Caco-2 (cell line): ENCODE data around the gene SGMS2. TPM values are rescaled to one million over a fixed set of nuclear protein-coding genes. Genes with fewer than 3 reads are reported as not detected.

Experiments
- BruUV-seq: library from RNA; stranded (reverse); fragments of 400-500 nt; replicated peaks from 2 replicates; lab custom pipeline; 2021; lab: Mats Ljungman, UMichigan
- CTCF ChIA-PET: fragments of 300-600 bp; sonication (Branson Sonifier 250); formaldehyde crosslinking; loops from one replicate; lab custom pipeline; 2022; ENCODE audit warnings: antibody characterized with exemption; lab: Charles Lee
- POLR2A ChIA-PET: fragments of 300-600 bp; sonication (Branson Sonifier 250); formaldehyde crosslinking; loops from one replicate; lab custom pipeline; 2022; ENCODE audit warnings: antibody characterized with exemption; lab: Charles Lee
- DNase-seq, 2 experiments: peaks; one replicate each; pipeline versions ENCODE4 v3.0.0 to v3.0.0-alpha.2; 2020 to 2022
- H3K27me3 ChIP-seq: replicated peaks from 2 replicates; pipeline ENCODE4 v1.6.0; 2011; ENCODE audit warnings: low read length; ENCODE audit not compliant: control insufficient read depth, insufficient read depth
- H3K36me3 ChIP-seq: 2 replicates; pipeline ENCODE4 v1.5.1; 2011; ENCODE audit warnings: low read length; ENCODE audit not compliant: control insufficient read depth, insufficient read depth
- H3K4me1 ChIP-seq: fragments of 250-450 bp; sonication (Bioruptor Pico); 2 replicates; pipeline ENCODE4 v1.5.1; 2020; ENCODE audit warnings: mild to moderate bottlenecking
- H3K4me3 ChIP-seq: 2 replicates; pipeline ENCODE4 v1.5.1; 2011; ENCODE audit warnings: low read depth, mild to moderate bottlenecking, control low read depth, low read length
- H3K9me3 ChIP-seq: fragments of 250-450 bp; sonication (Bioruptor Pico); 2 replicates; pipeline ENCODE4 v1.5.1; 2020; ENCODE audit warnings: mild to moderate bottlenecking, moderate library complexity
- H3K27ac Mint-ChIP-seq: one replicate; pipeline ENCODE4 v1.8.0; 2022; ENCODE audit warnings: mixed read lengths; ENCODE audit not compliant: unreplicated experiment
- H3K27me3 Mint-ChIP-seq: one replicate; pipeline ENCODE4 v1.8.0; 2022; ENCODE audit warnings: mixed read lengths; ENCODE audit not compliant: insufficient read depth, unreplicated experiment
- H3K36me3 Mint-ChIP-seq: one replicate; pipeline ENCODE4 v1.8.0; 2022; ENCODE audit warnings: mild to moderate bottlenecking, mixed read lengths; ENCODE audit not compliant: insufficient read depth, unreplicated experiment
- H3K4me1 Mint-ChIP-seq: one replicate; pipeline ENCODE4 v1.8.0; 2022; ENCODE audit warnings: low read depth, mixed read lengths; ENCODE audit not compliant: unreplicated experiment
- H3K4me3 Mint-ChIP-seq: one replicate; pipeline ENCODE4 v1.8.0; 2022; ENCODE audit warnings: mild to moderate bottlenecking, moderate library complexity, mixed read lengths; ENCODE audit not compliant: unreplicated experiment
- H3K9me3 Mint-ChIP-seq: one replicate; pipeline ENCODE4 v1.8.0; 2022; ENCODE audit warnings: mixed read lengths; ENCODE audit not compliant: unreplicated experiment
- intact Hi-C: fragments of 100-400 bp; cut with micrococcal nuclease; formaldehyde crosslinking; loops from one replicate; pipeline ENCODE4 v1.10.0; 2022; ENCODE audit not compliant: unreplicated experiment
- total RNA-seq: library from RNA; stranded (reverse); gene quantifications from 2 replicates; pipeline ENCODE4 v1.2.3, GENCODE V29; 2022
- TF ChIP-seq, protein P1 (sequence below), 2 experiments: fragments of 200-600 bp in 1 of 2; IDR thresholded peaks; 1 replicate in 1 of 2; 2 replicates in 1 of 2; pipeline versions ENCODE4 v1.5.1 to v1.8.0; 2011 to 2022; ENCODE audit warnings: antibody characterized with exemption in 1 of 2, control low read depth in 1 of 2, inconsistent platforms in 1 of 2, low read depth in 1 of 2, low read length in 1 of 2, mild to moderate bottlenecking in 1 of 2, moderate library complexity in 1 of 2; ENCODE audit not compliant: insufficient read depth in 1 of 2, severe bottlenecking in 1 of 2, unreplicated experiment in 1 of 2

Gene SGMS2
- total RNA-seq, 1 experiment from 2014 or later = 3.4 TPM

DNA sequence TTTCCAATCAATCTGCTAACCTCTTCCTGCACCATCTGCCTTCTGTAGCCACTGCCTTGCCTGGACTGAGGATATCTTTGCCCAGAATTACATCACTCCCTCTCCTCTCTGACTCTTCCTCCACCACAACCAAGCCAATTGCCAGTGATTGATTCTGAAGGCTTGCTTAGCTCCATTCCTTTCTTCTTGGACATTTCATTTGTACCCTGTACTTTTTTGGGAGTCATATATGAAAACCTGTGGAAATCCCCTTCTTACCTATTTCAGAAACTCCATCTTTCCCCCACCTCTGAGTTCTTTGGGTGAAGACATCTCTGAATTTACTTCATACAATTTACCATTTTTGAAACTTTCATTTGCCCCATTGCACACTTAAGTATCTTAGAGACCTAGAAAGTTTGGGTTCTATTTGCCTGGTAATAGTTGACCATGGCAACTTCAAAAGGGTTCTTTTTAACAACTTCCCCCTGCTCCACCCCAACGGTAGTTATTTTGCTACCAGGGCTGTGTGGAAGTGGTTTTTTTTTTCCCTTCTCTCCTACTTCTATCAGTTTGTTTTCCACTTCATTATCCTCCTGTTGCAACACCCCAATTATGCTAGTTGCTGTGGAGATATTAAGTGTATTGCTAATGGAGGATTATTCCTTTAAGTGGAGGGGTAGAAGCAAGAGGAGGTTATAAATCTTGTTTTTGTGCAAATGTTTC is 14.3 kb downstream of the SGMS2 start:
- 0 out of 2 replicates have a peak, but pooled peaks cover under 1% of the 10 kb centered on the region for H3K9me3 ChIP-seq
- TF ChIP-seq, protein P1, sequence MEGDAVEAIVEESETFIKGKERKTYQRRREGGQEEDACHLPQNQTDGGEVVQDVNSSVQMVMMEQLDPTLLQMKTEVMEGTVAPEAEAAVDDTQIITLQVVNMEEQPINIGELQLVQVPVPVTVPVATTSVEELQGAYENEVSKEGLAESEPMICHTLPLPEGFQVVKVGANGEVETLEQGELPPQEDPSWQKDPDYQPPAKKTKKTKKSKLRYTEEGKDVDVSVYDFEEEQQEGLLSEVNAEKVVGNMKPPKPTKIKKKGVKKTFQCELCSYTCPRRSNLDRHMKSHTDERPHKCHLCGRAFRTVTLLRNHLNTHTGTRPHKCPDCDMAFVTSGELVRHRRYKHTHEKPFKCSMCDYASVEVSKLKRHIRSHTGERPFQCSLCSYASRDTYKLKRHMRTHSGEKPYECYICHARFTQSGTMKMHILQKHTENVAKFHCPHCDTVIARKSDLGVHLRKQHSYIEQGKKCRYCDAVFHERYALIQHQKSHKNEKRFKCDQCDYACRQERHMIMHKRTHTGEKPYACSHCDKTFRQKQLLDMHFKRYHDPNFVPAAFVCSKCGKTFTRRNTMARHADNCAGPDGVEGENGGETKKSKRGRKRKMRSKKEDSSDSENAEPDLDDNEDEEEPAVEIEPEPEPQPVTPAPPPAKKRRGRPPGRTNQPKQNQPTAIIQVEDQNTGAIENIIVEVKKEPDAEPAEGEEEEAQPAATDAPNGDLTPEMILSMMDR (IDR thresholded peaks at IDR 0.05; ENCODE audit: insufficient read depth in 1 of 2, low read depth in 1 of 2, low read length in 1 of 2, severe bottlenecking in 1 of 2, unreplicated experiment in 1 of 2) = no peak
- Mint-ChIP-seq H3K27ac (no peak overlapping the region), H3K4me3 (no peak overlapping the region), H3K36me3 (no peaks in the 10 kb centered on the region), H3K9me3 (no peaks in the 10 kb centered on the region), H3K27me3 (peaks cover 2% of the 10 kb centered on the region), H3K4me1 (no peaks in the 10 kb centered on the region)
- ChIA-PET CTCF (no interaction called here), POLR2A (no interaction called here)
- no peak for DNase-seq
- H3K4me3 ChIP-seq = no peak overlapping the region
- intact Hi-C loops = no loop called here
- no peaks in the 10 kb centered on the region for H3K27me3 ChIP-seq
- no peaks in the 10 kb centered on the region for H3K36me3 ChIP-seq
- H3K4me1 ChIP-seq = no peaks in the 10 kb centered on the region
- BruUV-seq = no TSS peak

DNA sequence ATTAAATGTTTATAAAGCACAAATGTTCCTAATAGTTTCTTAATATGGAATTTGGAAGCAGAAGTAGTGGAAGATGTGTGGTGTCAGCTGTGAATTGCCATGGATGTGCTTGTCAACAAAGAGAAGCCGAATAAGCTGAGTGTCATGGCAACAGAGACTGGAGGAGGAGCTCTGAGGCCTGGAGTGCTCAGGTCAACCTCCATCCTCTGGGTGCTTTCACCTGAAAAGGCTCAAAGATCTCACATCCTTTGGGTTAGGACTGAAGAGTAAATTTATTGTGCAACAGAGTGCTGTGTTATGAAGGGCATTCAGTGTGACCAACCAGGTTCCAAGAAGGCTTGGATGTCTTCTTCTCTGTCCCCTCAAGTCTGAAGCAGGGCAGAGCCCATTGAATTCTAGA is 18.7 kb downstream of the SGMS2 start:
- TF ChIP-seq, protein P1 (IDR thresholded peaks at IDR 0.05; ENCODE audit: insufficient read depth in 1 of 2, low read depth in 1 of 2, low read length in 1 of 2, severe bottlenecking in 1 of 2, unreplicated experiment in 1 of 2) = no peak
- Histone ChIP-seq H3K36me3 (no peaks in the 10 kb centered on the region), H3K4me1 (no peaks in the 10 kb centered on the region), H3K4me3 (no peak overlapping the region), H3K27me3 (no peaks in the 10 kb centered on the region), H3K9me3 (no peaks in the 10 kb centered on the region)
- intact Hi-C loops = no loop called here
- Mint-ChIP-seq H3K4me1 (no peaks in the 10 kb centered on the region), H3K4me3 (no peak overlapping the region), H3K36me3 (no peaks in the 10 kb centered on the region), H3K27ac (no peak overlapping the region), H3K9me3 (no peaks in the 10 kb centered on the region), H3K27me3 (peaks cover 2% of the 10 kb centered on the region)
- ChIA-PET POLR2A (no interaction called here), CTCF (no interaction called here)
- BruUV-seq = no TSS peak
- DNase-seq = no peak

DNA sequence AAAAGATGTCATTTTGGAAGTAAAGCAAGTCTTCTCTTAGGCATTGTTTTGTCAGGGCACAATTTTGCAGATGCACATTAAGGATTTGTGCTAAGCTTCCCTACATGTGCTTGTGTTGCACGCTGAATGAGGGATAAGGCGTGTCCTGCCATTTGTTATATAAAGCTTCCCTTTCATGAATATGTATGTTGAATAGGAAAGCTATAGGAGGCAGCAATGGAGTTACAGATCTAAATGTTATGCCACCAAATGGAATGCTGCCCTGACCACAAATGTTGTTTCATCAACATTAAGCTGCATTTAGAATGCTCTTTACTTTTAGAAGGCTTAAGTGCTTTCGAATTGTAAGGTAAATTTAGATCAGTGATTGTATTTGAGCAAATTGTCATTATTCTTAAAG is 20.9 kb downstream of the SGMS2 start:
- H3K27me3 ChIP-seq = no peaks in the 10 kb centered on the region
- H3K36me3 ChIP-seq = no peaks in the 10 kb centered on the region
- no peaks in the 10 kb centered on the region for H3K9me3 ChIP-seq
- no peaks in the 10 kb centered on the region for H3K4me1 ChIP-seq
- no peaks in the 10 kb centered on the region for H3K4me1 Mint-ChIP-seq
- H3K4me3 Mint-ChIP-seq = no peak overlapping the region
- H3K36me3 Mint-ChIP-seq = no peaks in the 10 kb centered on the region
- TF ChIP-seq, protein P1 (IDR thresholded peaks at IDR 0.05; ENCODE audit: insufficient read depth in 1 of 2, low read depth in 1 of 2, low read length in 1 of 2, severe bottlenecking in 1 of 2, unreplicated experiment in 1 of 2) = no peak
- ChIA-PET CTCF (no interaction called here), POLR2A (no interaction called here)
- H3K9me3 Mint-ChIP-seq = no peaks in the 10 kb centered on the region
- intact Hi-C loops = no loop called here
- H3K27me3 Mint-ChIP-seq = peaks cover 4% of the 10 kb centered on the region
- H3K27ac Mint-ChIP-seq = no peak overlapping the region
- BruUV-seq = no TSS peak
- DNase-seq = no peak
- no peak overlapping the region for H3K4me3 ChIP-seq
